ENCODE data around the gene KIF13A.
A peak's percentile ranks its signal among the peaks of the same experiment; 100 is the strongest.

KIF13A gene

DNA sequence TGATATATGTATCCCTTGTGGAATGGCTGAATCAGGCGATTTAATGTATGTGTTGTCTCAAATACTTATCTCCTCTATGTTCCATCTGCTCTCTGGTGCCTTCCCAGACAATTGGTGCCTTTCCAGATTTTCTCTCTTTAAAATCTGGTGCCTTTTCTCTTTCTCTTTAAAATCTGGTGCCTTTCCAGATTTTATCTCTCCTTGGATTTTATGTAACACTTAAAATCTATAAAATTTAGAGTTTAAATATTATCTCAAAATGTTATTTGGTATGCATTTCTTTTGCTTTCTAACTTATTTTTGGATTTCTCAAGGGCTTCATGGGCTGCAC is 116.3 kb downstream of the KIF13A start:
- no peak overlapping the region for H3K4me3 ChIP-seq (ENCODE audit: low read depth, low read length)
- in situ Hi-C loops (cut with HindIII; ENCODE audit: low sequenced_read_pairs): no loop called here
- DNase-seq (ENCODE audit: low read depth): no peak
- TF ChIP-seq, protein P1, sequence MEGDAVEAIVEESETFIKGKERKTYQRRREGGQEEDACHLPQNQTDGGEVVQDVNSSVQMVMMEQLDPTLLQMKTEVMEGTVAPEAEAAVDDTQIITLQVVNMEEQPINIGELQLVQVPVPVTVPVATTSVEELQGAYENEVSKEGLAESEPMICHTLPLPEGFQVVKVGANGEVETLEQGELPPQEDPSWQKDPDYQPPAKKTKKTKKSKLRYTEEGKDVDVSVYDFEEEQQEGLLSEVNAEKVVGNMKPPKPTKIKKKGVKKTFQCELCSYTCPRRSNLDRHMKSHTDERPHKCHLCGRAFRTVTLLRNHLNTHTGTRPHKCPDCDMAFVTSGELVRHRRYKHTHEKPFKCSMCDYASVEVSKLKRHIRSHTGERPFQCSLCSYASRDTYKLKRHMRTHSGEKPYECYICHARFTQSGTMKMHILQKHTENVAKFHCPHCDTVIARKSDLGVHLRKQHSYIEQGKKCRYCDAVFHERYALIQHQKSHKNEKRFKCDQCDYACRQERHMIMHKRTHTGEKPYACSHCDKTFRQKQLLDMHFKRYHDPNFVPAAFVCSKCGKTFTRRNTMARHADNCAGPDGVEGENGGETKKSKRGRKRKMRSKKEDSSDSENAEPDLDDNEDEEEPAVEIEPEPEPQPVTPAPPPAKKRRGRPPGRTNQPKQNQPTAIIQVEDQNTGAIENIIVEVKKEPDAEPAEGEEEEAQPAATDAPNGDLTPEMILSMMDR (IDR thresholded peaks at IDR 0.05; ENCODE audit: low read depth, low read length, missing control alignments): no peak

DNA sequence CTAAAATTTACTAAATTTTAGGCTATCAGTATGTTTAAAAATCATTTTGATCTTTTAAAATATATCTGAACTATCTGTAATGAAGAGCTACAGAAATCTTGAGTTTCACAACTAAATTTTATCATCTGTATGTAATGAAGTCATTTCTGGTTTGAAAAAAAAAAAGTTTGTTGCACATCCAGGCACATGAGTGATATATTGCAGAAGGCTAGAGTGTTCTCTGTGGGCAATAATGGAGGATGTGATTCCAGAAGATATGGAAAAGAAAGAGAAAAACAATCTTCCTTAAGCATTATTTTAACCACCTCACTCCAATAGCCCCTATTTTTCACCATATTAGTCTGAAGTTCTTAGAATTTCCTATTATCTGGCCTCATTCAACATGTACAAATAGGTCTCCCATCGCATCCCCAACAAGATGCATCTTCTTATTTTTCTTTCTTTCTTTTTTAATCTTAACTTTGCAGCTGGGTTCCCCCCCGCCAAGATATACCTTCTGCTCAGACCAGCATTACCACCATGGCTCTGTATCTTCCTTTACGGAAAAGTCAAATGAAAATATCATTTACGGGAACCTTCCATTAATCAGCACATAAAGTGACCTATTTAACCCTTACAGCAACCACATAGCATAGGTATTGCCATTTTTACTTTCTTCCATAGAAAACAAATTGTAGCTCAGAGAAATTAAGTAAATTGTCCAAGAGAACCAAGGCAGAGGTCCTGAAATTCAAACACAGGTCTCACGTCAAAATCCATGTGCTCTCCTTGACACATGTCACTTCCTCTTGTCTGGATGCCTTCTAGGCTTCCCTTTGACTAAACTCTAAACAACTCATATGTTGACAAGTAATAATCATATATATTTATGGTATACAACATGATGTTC is 116.9 kb downstream of the KIF13A start:
- in situ Hi-C loops (cut with HindIII; ENCODE audit: low sequenced_read_pairs): no loop called here

DNA sequence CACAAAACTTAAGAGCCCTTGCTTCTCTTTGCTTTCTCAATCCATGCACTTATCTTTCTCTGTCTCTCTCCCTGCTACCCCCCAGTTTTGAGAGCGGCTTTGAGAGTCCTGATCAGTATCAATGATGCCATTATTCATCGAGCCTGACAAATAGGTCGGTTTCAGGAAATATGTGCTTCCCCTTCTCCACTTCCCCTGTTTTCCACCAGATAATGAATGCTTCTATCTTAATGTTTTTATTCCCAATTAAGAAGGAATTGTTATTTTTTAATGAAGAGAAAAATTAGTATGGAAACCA is 117.7 kb downstream of the KIF13A start:
- no peak overlapping the region for H3K4me3 ChIP-seq (ENCODE audit: low read depth, low read length)

More for the DNA sequence above, 116.9 kb downstream of the KIF13A start:
- no peak for DNase-seq (ENCODE audit: low read depth)
- TF ChIP-seq, protein P1 (IDR thresholded peaks at IDR 0.05; ENCODE audit: low read depth, low read length, missing control alignments): no peak
- no peak overlapping the region for H3K4me3 ChIP-seq (ENCODE audit: low read depth, low read length)

DNA sequence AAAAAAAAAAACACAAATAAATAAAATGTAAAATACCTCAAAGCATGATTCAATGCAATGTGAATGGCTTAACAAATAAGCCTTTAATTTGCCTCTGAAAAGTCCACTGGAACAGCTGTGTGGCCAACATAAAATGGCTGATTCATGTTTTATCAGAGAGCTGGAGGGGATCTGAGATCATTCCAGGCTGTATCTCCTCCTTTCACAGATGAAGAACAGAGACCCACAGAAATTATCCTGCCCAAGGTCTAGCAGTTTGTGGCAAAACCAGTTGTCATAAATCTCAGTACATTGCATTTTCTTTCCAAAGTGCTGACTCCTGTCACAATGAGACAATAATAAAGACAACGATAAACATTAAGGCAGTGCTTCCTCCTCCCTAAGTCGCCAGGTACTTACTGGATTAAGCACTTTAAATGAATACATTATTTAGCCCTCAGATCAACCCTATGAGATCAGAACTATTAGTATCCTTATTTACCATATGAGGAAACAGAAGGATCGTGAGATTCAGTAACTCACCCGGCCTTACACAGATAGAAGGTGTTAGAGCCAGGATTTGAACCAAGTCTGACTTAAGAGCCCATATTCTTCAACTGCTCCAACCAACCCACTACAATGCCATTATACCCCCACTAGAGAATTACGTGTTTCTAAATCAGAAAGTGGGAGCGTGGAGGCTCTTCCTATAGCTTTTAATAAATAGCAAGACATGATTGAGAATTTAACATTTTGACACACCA is 118.3 kb downstream of the KIF13A start:
- in situ Hi-C loops (cut with HindIII; ENCODE audit: low sequenced_read_pairs): no loop called here
- DNase-seq (ENCODE audit: low read depth): no peak
- TF ChIP-seq, protein P1 (IDR thresholded peaks at IDR 0.05; ENCODE audit: low read depth, low read length, missing control alignments): no peak
- H3K4me3 ChIP-seq (ENCODE audit: low read depth, low read length): no peak overlapping the region

More for the DNA sequence above, 117.7 kb downstream of the KIF13A start:
- in situ Hi-C loops (cut with HindIII; ENCODE audit: low sequenced_read_pairs): no loop called here
- no peak for DNase-seq (ENCODE audit: low read depth)
- TF ChIP-seq, protein P1 (IDR thresholded peaks at IDR 0.05; ENCODE audit: low read depth, low read length, missing control alignments): no peak

DNA sequence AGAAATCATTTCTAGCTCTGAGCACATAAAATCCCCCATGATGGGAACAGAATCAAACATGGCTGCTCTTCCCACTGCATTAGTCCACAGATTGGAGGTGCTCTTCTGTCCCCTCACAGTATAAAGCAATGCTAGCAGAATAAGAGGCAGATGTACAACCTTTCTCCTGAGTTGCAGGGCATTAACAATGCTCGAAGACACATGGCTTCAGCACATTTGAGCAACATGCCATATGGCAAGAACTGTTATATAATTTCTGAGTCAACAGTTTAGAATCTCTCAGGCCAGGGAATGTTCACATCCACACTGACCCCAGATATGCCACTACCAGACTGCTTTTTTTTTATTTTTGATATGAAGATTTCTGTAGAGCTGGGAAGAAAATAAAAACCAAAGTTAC is 119.6 kb downstream of the KIF13A start:
- no peak overlapping the region for H3K4me3 ChIP-seq (ENCODE audit: low read depth, low read length)
- TF ChIP-seq, protein P1 (IDR thresholded peaks at IDR 0.05; ENCODE audit: low read depth, low read length, missing control alignments): no peak
- DNase-seq (ENCODE audit: low read depth): peak; percentile 41
- in situ Hi-C loops (cut with HindIII; ENCODE audit: low sequenced_read_pairs): no loop called here

DNA sequence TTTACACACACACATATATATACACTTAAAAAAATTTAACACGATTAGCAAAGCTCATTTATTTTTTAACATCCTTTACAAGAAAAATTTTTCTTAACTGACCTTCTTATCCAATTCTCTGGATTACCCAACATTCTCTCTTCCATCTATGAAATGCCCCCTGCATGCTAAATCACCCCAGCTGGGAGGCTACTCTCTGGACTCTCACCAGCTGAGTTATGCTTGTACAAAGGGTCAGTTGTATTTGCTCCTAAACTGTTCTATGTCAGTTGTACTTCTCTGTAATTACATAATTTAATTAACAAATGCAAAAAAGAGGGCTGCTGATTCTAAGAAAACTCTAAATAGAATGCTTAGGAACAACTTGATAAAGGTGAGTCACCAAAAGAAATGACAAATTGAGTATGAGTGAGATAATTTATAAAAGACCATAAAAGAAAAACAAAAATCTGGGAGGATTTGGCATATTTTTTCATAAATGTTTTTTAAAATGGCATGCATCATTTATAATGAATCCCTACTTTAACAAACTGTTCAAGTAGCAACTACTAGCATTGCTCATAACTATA is 120.5 kb downstream of the KIF13A start:
- no peak for DNase-seq (ENCODE audit: low read depth)
- TF ChIP-seq, protein P1 (IDR thresholded peaks at IDR 0.05; ENCODE audit: low read depth, low read length, missing control alignments): no peak
- in situ Hi-C loops (cut with HindIII; ENCODE audit: low sequenced_read_pairs): no loop called here
- no peak overlapping the region for H3K4me3 ChIP-seq (ENCODE audit: low read depth, low read length)

All from astrocyte of the cerebellum (primary cell).